ENCODE data around the gene DCLK1.
"Not testable (repeated sequence)": the region's sequence is repeated elsewhere in the genome, so short reads cannot be mapped to it uniquely, and the experiment has no call there.

The DCLK1 gene

GRCh38 chr13:35992964-35993363 is 138.2 kb downstream of the DCLK1 start:
- Mint-ChIP-seq H3K36me3 (ENCODE audit: low read depth) (no peaks in the 10 kb centered on the region), H3K27me3 (ENCODE audit: low read depth) (no peaks in the 10 kb centered on the region), H3K9me3 (no peaks in the 10 kb centered on the region), H3K27ac (no peak overlapping the region), H3K4me1 (ENCODE audit: low read depth) (no peaks in the 10 kb centered on the region), H3K4me3 (no peak overlapping the region)
- DNase-seq (ENCODE audit: low spot score), result no peak

- DNase-seq (ENCODE audit: low spot score), result no peak
- Mint-ChIP-seq H3K4me1 (ENCODE audit: low read depth) (no peaks in the 10 kb centered on the region), H3K36me3 (ENCODE audit: low read depth) (no peaks in the 10 kb centered on the region), H3K9me3 (no peaks in the 10 kb centered on the region), H3K27ac (no peak overlapping the region), H3K27me3 (ENCODE audit: low read depth) (no peaks in the 10 kb centered on the region), H3K4me3 (no peak overlapping the region)
Observed at GRCh38 chr13:35990196-35990595, 141.0 kb downstream of the DCLK1 start.

GRCh38 chr13:35988648-35989081 is 142.5 kb downstream of the DCLK1 start:
- no peaks in the 10 kb centered on the region for H3K4me1 Mint-ChIP-seq (ENCODE audit: low read depth)
- H3K27me3 Mint-ChIP-seq (ENCODE audit: low read depth), result no peaks in the 10 kb centered on the region
- H3K9me3 Mint-ChIP-seq, result no peaks in the 10 kb centered on the region
- DNase-seq (ENCODE audit: low spot score), result no peak
- no peaks in the 10 kb centered on the region for H3K36me3 Mint-ChIP-seq (ENCODE audit: low read depth)
- H3K27ac Mint-ChIP-seq, result no peak overlapping the region
- H3K4me3 Mint-ChIP-seq, result no peak overlapping the region

DNA sequence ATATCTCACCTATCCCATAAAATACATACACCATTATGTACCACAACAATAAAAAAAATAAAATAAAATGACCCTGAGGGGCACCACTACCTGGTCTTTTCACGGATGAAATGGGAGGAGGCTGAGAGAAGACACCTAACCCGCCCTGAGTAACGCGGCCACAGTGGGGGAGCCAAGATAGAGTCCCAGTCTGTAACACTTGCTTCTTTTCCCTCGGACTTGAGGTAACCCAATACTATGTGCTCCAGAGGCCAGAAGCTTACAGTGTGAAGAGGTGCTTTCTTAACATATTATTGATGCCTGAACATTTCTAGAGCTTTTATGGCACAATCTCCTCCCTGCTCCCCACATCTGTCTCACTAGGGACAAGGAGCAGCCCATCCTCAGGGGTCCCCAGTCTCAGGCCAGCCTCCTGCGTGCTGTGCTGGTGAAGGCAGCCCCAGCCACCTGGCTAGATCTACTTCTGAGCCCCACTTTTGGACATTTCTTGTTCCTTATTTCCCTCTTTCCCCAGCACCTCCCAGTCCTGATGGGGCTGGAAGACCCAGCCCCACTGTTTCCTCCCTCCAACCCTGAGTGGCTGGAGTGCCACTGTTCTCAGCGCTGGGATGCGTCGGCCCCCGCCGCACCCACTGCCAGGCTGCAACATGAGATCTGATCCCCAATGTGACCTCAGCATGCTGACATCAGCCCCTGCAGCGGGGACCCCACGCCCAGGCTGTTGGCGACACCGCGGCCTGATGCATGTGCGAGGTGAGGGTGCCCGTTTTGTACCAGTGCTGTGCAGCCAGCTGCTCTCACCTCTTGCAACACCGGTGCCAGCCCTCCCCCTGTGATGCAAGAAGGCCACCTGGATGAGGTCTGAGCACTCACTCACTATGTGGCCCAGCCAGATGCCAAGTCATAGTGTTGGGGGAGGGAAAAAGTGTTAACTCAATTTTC is 143.3 kb downstream of the DCLK1 start:
- no peaks in the 10 kb centered on the region for H3K36me3 Mint-ChIP-seq (ENCODE audit: low read depth)
- H3K9me3 Mint-ChIP-seq, result no peaks in the 10 kb centered on the region
- no peaks in the 10 kb centered on the region for H3K4me1 Mint-ChIP-seq (ENCODE audit: low read depth)
- no peak for DNase-seq (ENCODE audit: low spot score)
- no peak overlapping the region for H3K27ac Mint-ChIP-seq
- H3K4me3 Mint-ChIP-seq, result no peak overlapping the region
- H3K27me3 Mint-ChIP-seq (ENCODE audit: low read depth), result no peaks in the 10 kb centered on the region

- Mint-ChIP-seq H3K4me3 (no peak overlapping the region), H3K9me3 (no peaks in the 10 kb centered on the region), H3K27ac (no peak overlapping the region), H3K36me3 (ENCODE audit: low read depth) (no peaks in the 10 kb centered on the region), H3K27me3 (ENCODE audit: low read depth) (no peaks in the 10 kb centered on the region), H3K4me1 (ENCODE audit: low read depth) (no peaks in the 10 kb centered on the region)
- DNase-seq (ENCODE audit: low spot score), result no peak
Observed at GRCh38 chr13:35984776-35985453, 146.3 kb downstream of the DCLK1 start.

DNA sequence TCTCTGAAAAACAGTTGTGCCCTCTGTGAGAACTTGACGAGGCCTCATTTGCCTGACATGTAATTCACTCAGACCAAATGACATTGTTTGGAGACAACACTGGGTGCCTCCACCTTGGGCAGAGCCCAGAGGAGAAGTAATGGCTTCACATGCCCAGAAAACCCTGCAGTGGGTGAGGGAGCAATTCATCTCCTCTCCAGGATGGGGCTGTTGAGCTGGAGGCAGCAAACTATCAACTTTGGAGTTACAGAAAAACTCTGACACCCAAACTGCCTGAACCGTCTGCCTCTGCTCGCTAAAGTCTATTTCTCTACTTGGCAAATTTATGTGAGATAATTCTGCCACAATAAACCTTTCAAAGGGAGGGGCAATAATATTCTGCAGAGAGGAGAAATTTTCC is 146.9 kb downstream of the DCLK1 start:
- H3K4me3 Mint-ChIP-seq, result no peak overlapping the region
- no peak overlapping the region for H3K27ac Mint-ChIP-seq
- no peaks in the 10 kb centered on the region for H3K9me3 Mint-ChIP-seq
- H3K27me3 Mint-ChIP-seq (ENCODE audit: low read depth), result no peaks in the 10 kb centered on the region
- no peak for DNase-seq (ENCODE audit: low spot score)
- H3K36me3 Mint-ChIP-seq (ENCODE audit: low read depth), result no peaks in the 10 kb centered on the region
- H3K4me1 Mint-ChIP-seq (ENCODE audit: low read depth), result no peaks in the 10 kb centered on the region

DNA sequence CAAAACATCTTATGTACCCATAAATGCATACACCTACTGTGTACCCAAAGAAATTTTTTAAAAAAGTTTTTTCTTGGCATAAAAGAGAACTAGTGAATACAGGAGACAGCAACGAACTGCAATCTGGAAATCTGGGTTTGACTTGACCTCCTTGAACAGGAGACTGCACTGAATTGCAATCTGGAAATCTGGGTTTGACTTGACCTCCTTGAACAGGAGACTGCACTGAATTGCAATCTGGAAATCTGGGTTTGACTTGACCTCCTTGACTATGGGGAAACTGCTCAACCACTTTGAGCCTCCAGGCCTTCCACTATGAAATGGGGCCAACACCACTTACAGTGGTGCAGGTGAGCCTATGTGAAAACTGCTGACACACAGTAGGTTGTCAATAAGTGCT is 147.5 kb downstream of the DCLK1 start:
- H3K36me3 Mint-ChIP-seq (ENCODE audit: low read depth); H3K27ac Mint-ChIP-seq; H3K4me1 Mint-ChIP-seq (ENCODE audit: low read depth); H3K4me3 Mint-ChIP-seq; DNase-seq (ENCODE audit: low spot score); H3K27me3 Mint-ChIP-seq (ENCODE audit: low read depth); H3K9me3 Mint-ChIP-seq: not testable (repeated sequence)

- Mint-ChIP-seq H3K36me3 (ENCODE audit: low read depth) (no peaks in the 10 kb centered on the region), H3K9me3 (no peaks in the 10 kb centered on the region), H3K4me1 (ENCODE audit: low read depth) (no peaks in the 10 kb centered on the region), H3K27ac (no peak overlapping the region), H3K4me3 (no peak overlapping the region), H3K27me3 (ENCODE audit: low read depth) (no peaks in the 10 kb centered on the region)
- DNase-seq (ENCODE audit: low spot score), result no peak
Observed at GRCh38 chr13:35983206-35983605, 148.0 kb downstream of the DCLK1 start.

- Mint-ChIP-seq H3K4me3 (no peak overlapping the region), H3K27ac (no peak overlapping the region), H3K36me3 (ENCODE audit: low read depth) (no peaks in the 10 kb centered on the region), H3K9me3 (peaks cover 9% of the 10 kb centered on the region), H3K27me3 (ENCODE audit: low read depth) (no peaks in the 10 kb centered on the region), H3K4me1 (ENCODE audit: low read depth) (no peaks in the 10 kb centered on the region)
- no peak for DNase-seq (ENCODE audit: low spot score)
Observed at GRCh38 chr13:35979361-35979951, 151.7 kb downstream of the DCLK1 start.

DNA sequence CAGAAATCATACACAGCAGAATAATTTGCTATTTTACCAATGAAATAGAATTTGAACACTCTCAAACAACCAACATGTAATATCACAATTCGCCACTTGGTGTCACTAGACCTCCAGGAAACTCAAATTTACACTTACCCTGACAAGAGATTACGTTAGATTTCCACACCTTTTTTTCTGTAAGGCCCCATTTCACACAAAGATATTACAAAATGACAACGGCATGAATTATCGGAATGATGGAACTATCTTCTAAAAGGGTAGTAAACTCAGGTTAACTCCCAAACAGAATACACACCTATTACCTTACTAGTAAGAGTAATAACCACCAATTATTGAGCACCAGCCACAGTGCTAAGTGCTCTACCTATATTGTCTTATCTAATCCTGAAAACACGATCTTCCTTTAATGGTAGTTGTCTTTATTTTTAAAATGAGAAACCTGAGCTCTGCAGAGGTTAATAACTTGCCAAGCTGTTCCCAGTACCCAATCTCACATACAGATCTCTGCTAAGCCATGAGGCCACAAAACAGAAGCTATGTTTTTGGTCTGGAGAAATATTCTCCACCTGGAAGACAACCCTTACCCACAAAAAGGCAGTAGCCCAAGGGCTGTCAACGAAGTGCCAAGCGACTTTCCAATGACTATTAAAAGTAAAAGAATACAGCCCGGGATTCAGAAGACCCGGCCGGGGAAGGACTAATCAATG is 152.4 kb downstream of the DCLK1 start:
- H3K4me1 Mint-ChIP-seq (ENCODE audit: low read depth), result no peaks in the 10 kb centered on the region
- peaks cover 14% of the 10 kb centered on the region for H3K9me3 Mint-ChIP-seq
- no peaks in the 10 kb centered on the region for H3K36me3 Mint-ChIP-seq (ENCODE audit: low read depth)
- H3K27ac Mint-ChIP-seq, result no peak overlapping the region
- no peak overlapping the region for H3K4me3 Mint-ChIP-seq
- no peaks in the 10 kb centered on the region for H3K27me3 Mint-ChIP-seq (ENCODE audit: low read depth)
- no peak for DNase-seq (ENCODE audit: low spot score)

DNA sequence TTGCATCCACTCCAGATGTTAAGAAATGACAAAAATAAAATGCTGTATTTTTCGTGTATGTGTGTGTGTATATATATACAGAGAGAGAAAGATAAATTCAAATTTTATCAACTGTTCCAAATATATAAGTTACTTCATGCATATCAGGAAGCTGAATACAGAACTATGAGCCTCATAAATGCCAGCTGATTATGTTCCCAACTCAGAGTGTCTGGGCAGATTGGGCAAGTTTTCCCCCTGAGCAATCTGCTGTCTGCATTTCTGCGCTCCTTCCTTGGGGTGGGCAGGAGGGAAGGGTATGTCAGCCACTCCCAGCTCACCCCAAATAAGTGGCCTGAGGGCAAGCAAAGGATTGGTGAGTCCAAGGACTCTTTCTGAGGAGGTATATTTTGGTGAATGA is 154.1 kb downstream of the DCLK1 start:
- DNase-seq (ENCODE audit: low spot score), result no peak

DNA sequence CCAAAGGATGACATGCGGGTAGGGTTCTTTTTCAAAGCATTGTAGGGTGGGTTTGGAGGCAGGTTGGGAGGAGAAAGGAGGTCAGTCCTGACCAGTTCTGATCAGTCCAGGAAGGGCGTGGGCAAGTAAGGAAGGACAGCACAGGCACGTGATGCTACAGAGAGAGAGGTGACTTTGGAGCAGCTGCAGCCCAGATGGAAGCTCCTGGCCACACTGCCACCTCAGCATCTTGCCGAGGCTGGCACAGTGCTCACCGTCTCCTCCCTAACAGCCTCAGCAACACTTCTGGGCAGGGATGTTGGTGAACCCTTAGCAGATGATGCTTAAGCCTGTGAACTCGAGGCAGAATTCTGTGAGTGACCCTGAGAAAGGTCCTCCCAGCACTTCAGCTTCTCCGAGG is 155.1 kb downstream of the DCLK1 start:
- Mint-ChIP-seq H3K27ac (no peak overlapping the region), H3K9me3 (peaks cover 24% of the 10 kb centered on the region), H3K27me3 (ENCODE audit: low read depth) (no peaks in the 10 kb centered on the region), H3K36me3 (ENCODE audit: low read depth) (no peaks in the 10 kb centered on the region), H3K4me3 (no peak overlapping the region), H3K4me1 (ENCODE audit: low read depth) (no peaks in the 10 kb centered on the region)
- DNase-seq (ENCODE audit: low spot score), result no peak

More for the DNA sequence above, 154.1 kb downstream of the DCLK1 start:
- peaks cover 21% of the 10 kb centered on the region for H3K9me3 Mint-ChIP-seq
- no peaks in the 10 kb centered on the region for H3K36me3 Mint-ChIP-seq (ENCODE audit: low read depth)
- no peaks in the 10 kb centered on the region for H3K27me3 Mint-ChIP-seq (ENCODE audit: low read depth)
- no peak overlapping the region for H3K4me3 Mint-ChIP-seq
- no peak overlapping the region for H3K27ac Mint-ChIP-seq
- no peaks in the 10 kb centered on the region for H3K4me1 Mint-ChIP-seq (ENCODE audit: low read depth)

DNA sequence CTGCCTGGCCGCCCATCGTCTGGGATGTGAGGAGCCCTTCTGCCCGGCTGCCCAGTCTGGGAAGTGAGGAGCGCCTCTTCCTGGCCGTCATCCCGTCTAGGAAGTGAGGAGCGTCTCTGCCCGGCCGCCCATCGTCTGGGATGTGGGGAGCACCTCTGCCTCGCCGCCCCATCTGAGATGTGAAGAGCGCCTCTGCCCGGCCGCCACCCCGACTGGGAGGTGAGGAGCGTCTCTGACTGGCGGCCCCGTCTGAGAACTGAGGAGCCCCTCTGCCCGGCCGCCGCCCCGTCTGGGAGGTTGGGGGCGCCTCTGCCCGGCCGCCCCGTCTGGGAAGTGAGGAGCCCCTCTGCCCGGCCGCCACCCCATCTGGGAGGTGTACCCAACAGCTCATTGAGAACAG is 164.2 kb downstream of the DCLK1 start:
- H3K36me3 Mint-ChIP-seq (ENCODE audit: low read depth); DNase-seq (ENCODE audit: low spot score); H3K4me3 Mint-ChIP-seq; H3K27ac Mint-ChIP-seq; H3K4me1 Mint-ChIP-seq (ENCODE audit: low read depth); H3K27me3 Mint-ChIP-seq (ENCODE audit: low read depth): not testable (repeated sequence)
- peaks cover 10% of the 10 kb centered on the region for H3K9me3 Mint-ChIP-seq

GRCh38 chr13:35966024-35966423 is 165.2 kb downstream of the DCLK1 start:
- Mint-ChIP-seq H3K27ac (no peak overlapping the region), H3K27me3 (ENCODE audit: low read depth) (no peaks in the 10 kb centered on the region), H3K9me3 (peaks cover 8% of the 10 kb centered on the region), H3K36me3 (ENCODE audit: low read depth) (no peaks in the 10 kb centered on the region), H3K4me1 (ENCODE audit: low read depth) (no peaks in the 10 kb centered on the region), H3K4me3 (no peak overlapping the region)
- DNase-seq (ENCODE audit: low spot score), result no peak
